NCI-H128 (cell line): ENCODE data around the gene MAFB.
"Not testable (repeated sequence)": the region's sequence is repeated elsewhere in the genome, so short reads cannot be mapped to it uniquely, and the experiment has no call there.

Source experiments
- DNase-seq: peaks from one replicate; lab custom pipeline; 2025; ENCODE audit not compliant: unreplicated experiment; lab: John Stamatoyannopoulos, UW

The MAFB gene

DNA sequence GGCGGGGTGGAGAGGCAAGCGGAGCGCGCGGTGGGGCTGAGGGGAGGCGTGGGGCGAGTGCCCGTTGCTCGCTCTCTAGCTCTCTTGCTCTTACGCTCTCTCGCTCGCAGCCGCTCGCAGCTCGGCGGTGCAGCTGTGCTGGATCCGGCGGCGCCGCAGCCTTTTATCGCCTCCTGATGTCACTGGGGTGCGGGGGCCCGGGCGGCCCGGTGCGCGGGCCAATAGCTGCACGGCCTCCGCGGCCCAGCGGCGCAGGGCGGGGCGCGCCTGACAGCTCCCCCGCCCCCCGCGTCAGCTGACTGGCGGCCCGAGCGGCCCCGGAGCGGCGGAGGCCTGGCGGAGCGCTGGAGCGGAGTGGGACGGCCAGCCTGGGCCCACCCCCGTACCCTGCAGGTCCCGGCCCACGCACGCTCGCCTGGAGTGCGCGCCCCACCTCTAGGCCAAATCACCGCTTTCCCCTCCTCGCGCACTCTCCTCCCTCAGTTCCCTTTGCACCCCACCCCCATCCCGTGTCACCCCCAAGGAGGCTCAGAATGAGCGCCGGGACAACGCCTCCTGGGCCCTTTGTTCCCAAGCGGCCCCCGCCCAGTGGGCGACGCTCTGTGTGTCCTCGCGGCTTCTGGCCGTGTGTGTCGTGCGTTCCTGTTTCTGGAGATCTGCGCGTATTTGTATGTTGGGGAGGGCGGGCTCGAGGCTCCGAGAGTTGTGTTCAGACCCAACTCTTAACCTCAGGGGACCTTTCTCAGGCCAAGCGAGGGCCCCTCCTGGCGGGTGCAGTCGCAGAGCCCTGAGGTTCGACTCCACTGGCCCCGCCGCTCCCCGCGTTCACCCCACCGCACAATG is at the start of gene MAFB:
Gene MAFB, minus strand, starts transcription at position 137 of the 843 bp plus-strand sequence. CDS start 386 bp downstream, outside the sequence.
- peak; percentile 92 for DNase-seq

- DNase-seq, result not testable (repeated sequence)
These were observed 47.4 kb upstream of the MAFB start for GRCh38 chr20:40736468-40736867.

- no peak for DNase-seq
These were observed 40.0 kb upstream of the MAFB start for GRCh38 chr20:40728996-40729395.

DNA sequence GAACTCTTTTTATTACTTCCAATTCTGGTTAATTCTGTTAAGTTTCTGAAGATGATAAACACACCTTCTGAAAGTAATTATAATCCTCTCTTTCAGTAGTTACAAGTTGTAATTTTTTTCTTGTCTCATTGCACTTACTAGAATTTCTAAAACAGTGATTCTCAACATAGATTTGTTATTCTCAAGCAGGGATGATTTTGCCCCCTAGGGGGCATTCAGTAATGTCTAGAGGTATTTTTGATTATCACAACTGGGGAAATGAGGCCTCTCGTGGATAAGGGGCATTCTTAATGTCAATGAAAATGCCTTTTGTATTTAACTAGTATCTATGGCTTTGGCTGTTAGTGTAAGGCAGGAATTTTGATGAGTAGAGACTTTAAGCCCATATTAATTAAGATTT is 39.4 kb upstream of the MAFB start:
- no peak for DNase-seq

- DNase-seq, result no peak
These were observed 38.9 kb upstream of the MAFB start for GRCh38 chr20:40727960-40728359.

GRCh38 chr20:40726776-40727175 is 37.7 kb upstream of the MAFB start:
- no peak for DNase-seq

GRCh38 chr20:40724566-40724965 is 35.5 kb upstream of the MAFB start:
- DNase-seq, result no peak

DNA sequence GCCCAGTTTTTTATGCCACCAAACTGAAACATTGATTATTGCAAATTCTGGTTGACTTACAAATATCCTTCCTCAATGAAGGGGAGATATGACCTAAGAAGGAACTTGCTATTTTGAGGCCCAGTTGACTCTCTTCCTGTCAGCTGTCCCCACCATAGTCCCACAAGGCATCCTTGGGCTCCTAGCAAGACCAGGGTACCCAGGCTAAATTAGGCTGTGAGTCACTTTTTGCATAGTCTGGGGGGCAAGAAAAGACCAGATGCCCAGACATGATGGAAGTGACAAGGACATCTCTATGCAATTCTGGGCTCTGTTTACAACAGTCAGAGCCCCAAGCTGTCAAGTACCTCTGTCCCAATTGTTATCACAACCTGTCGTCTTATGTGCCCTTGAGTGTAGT is 31.8 kb upstream of the MAFB start:
- DNase-seq, result no peak

DNA sequence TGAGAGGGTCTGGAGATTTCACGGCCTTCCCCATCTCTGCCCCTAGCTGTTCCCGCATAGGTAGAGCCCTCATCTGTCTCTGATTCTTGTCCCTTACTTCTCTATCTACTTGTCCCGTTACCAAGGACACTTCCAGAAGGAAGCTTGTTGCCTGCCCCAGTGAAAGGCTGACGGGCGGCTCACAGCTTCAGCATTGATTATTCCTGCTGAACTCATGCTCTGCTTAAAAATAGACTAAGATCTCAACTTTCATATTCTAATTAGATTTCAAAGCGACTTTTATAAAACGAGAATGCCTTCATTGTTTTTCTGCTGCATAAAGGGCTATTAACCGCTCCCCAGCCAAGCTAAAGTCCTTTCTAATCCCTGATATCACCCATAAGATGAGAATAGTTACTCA is 31.1 kb upstream of the MAFB start:
- DNase-seq, result no peak

GRCh38 chr20:40718982-40719729 is 30.1 kb upstream of the MAFB start:
- DNase-seq, result no peak

DNA sequence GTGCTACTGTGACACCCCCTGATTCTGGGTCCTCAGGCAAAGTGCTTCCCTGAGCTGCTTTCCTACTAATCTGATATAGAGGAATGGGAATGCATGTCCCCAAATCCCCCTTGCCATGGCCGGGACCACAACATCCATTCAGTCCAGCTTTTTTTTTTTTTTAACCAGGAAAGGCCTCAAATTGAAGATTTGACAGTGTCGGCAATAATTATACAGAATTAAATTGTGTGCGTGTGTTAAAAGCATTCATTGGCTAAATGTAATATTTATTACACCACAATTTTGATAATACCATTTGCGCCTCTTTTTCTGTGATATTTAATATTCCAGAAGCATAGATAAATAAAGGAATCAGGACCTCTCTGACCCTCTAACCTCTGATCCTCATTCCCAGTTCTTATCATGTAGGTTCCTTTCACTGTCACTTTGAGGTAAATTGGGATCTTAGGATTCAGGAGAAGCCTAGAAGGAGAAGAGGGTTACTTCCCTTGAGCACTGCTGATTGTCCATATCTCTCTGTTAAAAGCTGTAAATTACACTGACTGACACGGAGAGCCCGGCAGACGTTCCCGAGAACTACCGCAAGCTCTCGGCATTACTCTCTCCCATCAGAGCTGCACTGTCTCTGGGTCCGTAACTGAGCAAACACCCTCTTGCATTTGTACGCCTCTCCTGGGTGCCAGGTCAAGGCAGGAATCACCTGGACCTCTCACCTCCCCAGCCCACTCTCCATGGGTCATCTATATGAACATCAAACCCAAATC is 29.4 kb upstream of the MAFB start:
- DNase-seq, result no peak

DNA sequence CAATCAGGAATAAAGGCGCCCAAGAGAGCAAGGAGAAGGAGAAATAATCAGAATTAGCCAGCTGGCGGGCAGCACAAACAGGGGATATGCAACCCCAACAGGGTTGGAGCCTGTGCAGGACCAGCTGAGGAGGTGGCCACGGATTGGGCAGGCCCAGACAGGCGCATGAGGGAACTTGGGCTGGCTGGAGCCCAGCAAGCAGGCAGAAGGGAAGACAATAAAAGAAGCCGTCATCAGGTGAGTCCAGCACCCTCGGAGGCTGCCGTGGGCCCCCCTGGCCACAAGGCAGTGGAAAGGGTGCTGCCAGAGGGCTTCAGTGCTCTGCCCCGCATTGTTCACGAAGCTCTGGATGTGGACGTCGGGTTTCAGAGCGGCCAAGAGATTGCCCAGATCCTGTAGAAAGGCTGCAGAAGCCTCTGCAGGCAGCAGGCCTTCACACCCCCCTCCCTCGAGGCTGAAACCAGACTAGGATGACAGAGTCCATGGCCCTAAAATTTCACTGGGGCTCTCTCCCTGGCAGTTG is 28.4 kb upstream of the MAFB start:
- no peak for DNase-seq

- DNase-seq, result no peak
These were observed 26.5 kb upstream of the MAFB start for GRCh38 chr20:40715491-40715890.

GRCh38 chr20:40714916-40715315 is 25.9 kb upstream of the MAFB start:
- DNase-seq, result no peak

- DNase-seq, result no peak
These were observed 25.1 kb upstream of the MAFB start for GRCh38 chr20:40714109-40714508.

GRCh38 chr20:40713508-40713907 is 24.5 kb upstream of the MAFB start:
- DNase-seq, result no peak

- DNase-seq, result no peak
These were observed 22.0 kb upstream of the MAFB start for GRCh38 chr20:40711079-40711478.

GRCh38 chr20:40710603-40711002 is 21.6 kb upstream of the MAFB start:
- no peak for DNase-seq

DNA sequence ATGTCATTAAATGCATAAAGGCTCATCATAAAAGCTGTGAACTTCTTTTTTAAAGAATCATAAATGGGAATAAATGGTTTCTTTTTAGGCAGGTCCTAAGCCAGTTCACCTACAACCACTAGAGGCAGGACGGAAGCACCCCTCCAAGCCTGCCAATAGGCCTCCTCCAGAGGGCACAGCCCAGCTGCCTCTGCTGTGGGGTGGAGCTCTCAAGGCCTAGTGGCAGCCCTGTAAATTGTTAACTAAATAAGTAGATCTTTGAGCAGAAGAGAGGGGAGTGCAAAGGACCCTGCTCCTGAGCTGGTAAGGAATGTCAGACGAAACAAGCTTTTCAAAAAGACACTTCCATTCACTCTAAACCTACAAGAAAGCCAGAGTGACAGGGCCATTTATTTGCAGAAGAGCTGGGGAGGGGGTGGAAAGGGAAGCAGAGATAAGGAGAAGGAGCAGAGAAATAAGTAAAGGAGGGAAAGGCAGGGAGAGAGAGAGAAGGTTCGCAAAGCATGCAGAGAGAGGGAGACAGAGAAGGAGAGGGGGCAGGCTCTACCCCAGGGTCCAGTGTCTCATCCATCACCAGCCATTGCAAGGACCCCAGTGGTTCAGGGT is 18.0 kb upstream of the MAFB start:
- DNase-seq, result no peak

- DNase-seq, result no peak
These were observed 16.4 kb upstream of the MAFB start for GRCh38 chr20:40705413-40705812.

GRCh38 chr20:40704828-40705227 is 15.8 kb upstream of the MAFB start:
- no peak for DNase-seq
